GM12891 (cell line): Measurements from ENCODE around the gene HOPX.

Source experiments
- POLR2A ChIP-seq: IDR thresholded peaks from 2 replicates; pipeline ENCODE4 v1.6.1; 2011; ENCODE audit warnings: low read depth, low read length, control low read depth
- POLR2AphosphoS5 ChIP-seq: IDR thresholded peaks from 2 replicates; pipeline ENCODE4 v1.6.1; 2011; ENCODE audit warnings: low read depth, low read length, control low read depth
- POU2F2 ChIP-seq: IDR thresholded peaks from 2 replicates; pipeline ENCODE4 v1.6.1; 2011; ENCODE audit warnings: low read depth, mild to moderate bottlenecking, control low read depth, low read length, moderate library complexity
- TAF1 ChIP-seq: IDR thresholded peaks from 2 replicates; pipeline ENCODE4 v1.6.1; 2011; ENCODE audit warnings: low read depth, low read length, control low read depth

DNA sequence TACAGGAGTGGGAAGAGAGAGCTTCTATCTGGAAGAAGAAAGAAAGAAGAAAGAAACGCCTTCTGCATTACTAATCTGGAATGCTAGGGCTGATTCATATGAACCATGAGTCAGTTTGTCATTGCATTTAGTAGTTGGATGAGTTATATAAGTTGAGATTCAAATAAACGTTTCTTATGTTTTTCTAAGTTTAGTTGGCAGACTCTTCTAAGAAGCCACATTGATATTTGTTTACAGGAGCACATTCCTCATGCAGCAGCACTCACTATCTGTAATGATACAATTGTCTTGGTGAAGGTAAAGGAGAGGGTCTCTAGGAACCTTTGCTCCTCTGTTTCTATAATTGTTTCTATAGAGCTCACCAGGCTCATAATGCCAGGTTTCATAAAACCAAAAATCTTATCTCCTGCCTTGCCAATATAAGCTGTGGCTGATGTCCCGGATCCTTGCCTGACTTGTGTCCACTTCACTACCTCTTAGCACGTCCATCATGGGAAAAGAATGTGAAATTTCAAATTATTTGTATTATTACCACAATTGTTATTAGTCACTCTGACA, 39.5 kb downstream of the HOPX start:
- no peak for TF ChIP-seq POLR2A
- no peak for TF ChIP-seq POU2F2
- TF ChIP-seq POLR2AphosphoS5: no peak
- TF ChIP-seq TAF1: no peak
